Mesenchymal stem cell (in vitro differentiated cells and primary cell): Measurements from ENCODE around the gene ARSA.

ENCODE experiments used
- DNase-seq: peaks from one replicate; pipeline ENCODE4 v3.0.0-alpha.2; 2013
- H2AFZ ChIP-seq: one replicate; pipeline ENCODE4 v1.6.1; 2013; ENCODE audit warnings: low read depth, mild to moderate bottlenecking, control low read depth, inconsistent platforms, low read length, moderate library complexity
- H2AK5ac ChIP-seq: 2 replicates; pipeline ENCODE4 v1.6.1; 2013; ENCODE audit warnings: low read length, moderate library complexity, mild to moderate bottlenecking, inconsistent platforms; ENCODE audit not compliant: severe bottlenecking
- H2BK120ac ChIP-seq: one replicate; pipeline ENCODE4 v1.6.1; 2013; ENCODE audit warnings: low read depth, mild to moderate bottlenecking, inconsistent platforms, low read length, moderate library complexity
- H2BK12ac ChIP-seq, 2 experiments: one replicate each; pipeline ENCODE4 v1.6.1; 2013; ENCODE audit warnings: inconsistent platforms in 2 of 2, low read length in 2 of 2, mild to moderate bottlenecking in 2 of 2, moderate library complexity in 2 of 2, control low read depth in 1 of 2
- H2BK15ac ChIP-seq: one replicate; pipeline ENCODE4 v1.6.1; 2013; ENCODE audit warnings: mild to moderate bottlenecking, low read depth, inconsistent platforms; ENCODE audit not compliant: poor library complexity, severe bottlenecking
- H2BK5ac ChIP-seq: 2 replicates; pipeline ENCODE4 v1.6.1; 2013; ENCODE audit warnings: low read depth, mild to moderate bottlenecking, low read length, control low read depth, inconsistent platforms; ENCODE audit not compliant: poor library complexity, severe bottlenecking
- H3K14ac ChIP-seq, 2 experiments: one replicate each; pipeline ENCODE4 v1.6.1; 2013; ENCODE audit warnings: inconsistent platforms in 2 of 2, low read length in 2 of 2, control low read depth in 1 of 2, mild to moderate bottlenecking in 1 of 2, moderate library complexity in 1 of 2
- H3K18ac ChIP-seq, 2 experiments: one replicate each; pipeline ENCODE4 v1.6.1; 2013; ENCODE audit warnings: inconsistent platforms in 2 of 2, low read length in 2 of 2, control low read depth in 1 of 2, low read depth in 1 of 2, mild to moderate bottlenecking in 1 of 2
- H3K23ac ChIP-seq, 2 experiments: one replicate each; pipeline ENCODE4 v1.6.1; 2013; ENCODE audit warnings: inconsistent platforms in 2 of 2, low read length in 2 of 2, mild to moderate bottlenecking in 2 of 2, moderate library complexity in 2 of 2, control low read depth in 1 of 2
- H3K27ac ChIP-seq: 2 replicates; pipeline ENCODE4 v1.5.1; 2013; ENCODE audit warnings: mild to moderate bottlenecking, moderate library complexity, low read length, control low read depth, inconsistent platforms; ENCODE audit not compliant: poor library complexity, severe bottlenecking
- H3K27me3 ChIP-seq, 2 experiments: 2 replicates each; pipeline versions ENCODE4 v1.6.1 to v1.7.0; 2013; ENCODE audit warnings: low read length in 2 of 2, mild to moderate bottlenecking in 2 of 2, moderate library complexity in 2 of 2, control low read depth in 1 of 2, inconsistent platforms in 1 of 2; ENCODE audit not compliant: control insufficient read depth in 1 of 2, insufficient read depth in 1 of 2
- H3K36me3 ChIP-seq, 2 experiments: 2 replicates each; pipeline versions ENCODE4 v1.6.1 to v1.7.0; 2013; ENCODE audit warnings: low read length in 2 of 2, control low read depth in 1 of 2, inconsistent platforms in 1 of 2, low read depth in 1 of 2, mild to moderate bottlenecking in 1 of 2; ENCODE audit not compliant: insufficient read depth in 2 of 2, control insufficient read depth in 1 of 2
- H3K4ac ChIP-seq, 2 experiments: one replicate each; pipeline ENCODE4 v1.6.1; 2013; ENCODE audit warnings: inconsistent platforms in 2 of 2, low read length in 2 of 2, mild to moderate bottlenecking in 2 of 2, moderate library complexity in 2 of 2, control low read depth in 1 of 2, low read depth in 1 of 2
- H3K4me1 ChIP-seq: 2 replicates; pipeline ENCODE4 v1.6.1; 2013; ENCODE audit warnings: low read depth, low read length, control low read depth; ENCODE audit not compliant: control insufficient read depth, insufficient read depth
- H3K4me2 ChIP-seq: 2 replicates; pipeline ENCODE4 v1.6.1; 2013; ENCODE audit warnings: low read length, mild to moderate bottlenecking, inconsistent platforms; ENCODE audit not compliant: poor library complexity, severe bottlenecking
- H3K4me3 ChIP-seq, 2 experiments: 2 replicates each; pipeline versions ENCODE4 v1.5.1 to v1.7.0; 2013; ENCODE audit warnings: low read length in 2 of 2, mild to moderate bottlenecking in 2 of 2, control low read depth in 1 of 2, low read depth in 1 of 2; ENCODE audit not compliant: insufficient read depth in 1 of 2
- H3K79me1 ChIP-seq: replicated peaks from 2 replicates; pipeline ENCODE4 v1.6.1; 2013; ENCODE audit warnings: mild to moderate bottlenecking, control low read depth, low read length, inconsistent platforms; ENCODE audit not compliant: poor library complexity, severe bottlenecking
- H3K9ac ChIP-seq: 2 replicates; pipeline ENCODE4 v1.7.0; 2013; ENCODE audit warnings: mild to moderate bottlenecking, low read length, moderate library complexity
- H3K9me3 ChIP-seq: 2 replicates; pipeline ENCODE4 v1.7.0; 2013; ENCODE audit warnings: mild to moderate bottlenecking, low read length; ENCODE audit not compliant: control insufficient read depth
- H4K8ac ChIP-seq: one replicate; pipeline ENCODE4 v1.6.1; 2013; ENCODE audit warnings: inconsistent platforms, mild to moderate bottlenecking, low read length, moderate library complexity
- H4K91ac ChIP-seq: one replicate; pipeline ENCODE4 v1.6.1; 2013; ENCODE audit warnings: mild to moderate bottlenecking, low read length, inconsistent platforms
- WGBS: methylation state at CpG from one replicate; pipeline ENCODE4 v1.1.7; 2013; ENCODE audit warnings: mixed read lengths; 5-methylcytosine and 5-hydroxymethylcytosine counted together

ARSA gene

GRCh38 chr22:50670914-50671538 lies 43.1 kb upstream of the ARSA start:
- Histone ChIP-seq H3K79me1 (no peaks in the 10 kb centered on the region), H2BK15ac (no peak overlapping the region)
- 77% methylated on average over 10 of the region's 10 CpGs for WGBS

GRCh38 chr22:50670513-50670912 lies 42.6 kb upstream of the ARSA start:
- Histone ChIP-seq H2AFZ (no peak overlapping the region), H3K27ac (no peak overlapping the region), H3K4me2 (no peak overlapping the region), H2BK15ac (no peak overlapping the region), H2BK120ac (no peak overlapping the region), H3K9me3 (no peaks in the 10 kb centered on the region), H3K4me1 (peaks cover 25% of the 10 kb centered on the region), H3K9ac (no peak overlapping the region), H2BK12ac (no peak overlapping the region), H3K18ac (no peak overlapping the region), H3K23ac (no peak overlapping the region), H3K27me3 (peaks cover 32 to 69% of the 10 kb centered on the region in 2 experiments), H3K79me1 (no peaks in the 10 kb centered on the region), H4K91ac (no peak overlapping the region), H3K14ac (no peak overlapping the region), H3K4ac (no peak overlapping the region), H2BK5ac (no peak overlapping the region), H4K8ac (no peak overlapping the region), H3K4me3 (no peak overlapping the region), H3K36me3 (peaks cover 0 to 4% of the 10 kb centered on the region in 2 experiments), H2AK5ac (no peak overlapping the region)
- no peak for DNase-seq
- WGBS, result 70% methylated on average over 4 of the region's 4 CpGs

More at GRCh38 chr22:50670914-50671538, 43.1 kb upstream of the ARSA start:
- H3K23ac ChIP-seq, result no peak overlapping the region
- no peak overlapping the region for H3K18ac ChIP-seq
- no peak overlapping the region for H3K4me3 ChIP-seq
- no peak overlapping the region for H3K27ac ChIP-seq
- H3K14ac ChIP-seq, result no peak overlapping the region
- H3K4me1 ChIP-seq, result peaks cover 27% of the 10 kb centered on the region
- peaks cover 37 to 69% of the 10 kb centered on the region in 2 experiments for H3K27me3 ChIP-seq
- no peak overlapping the region for H3K4ac ChIP-seq
- no peak overlapping the region for H3K4me2 ChIP-seq
- H2BK12ac ChIP-seq, result no peak overlapping the region
- no peak for DNase-seq
- H2BK120ac ChIP-seq, result no peak overlapping the region
- no peak overlapping the region for H4K91ac ChIP-seq
- no peak overlapping the region for H4K8ac ChIP-seq
- H3K36me3 ChIP-seq, result peaks cover 0 to 4% of the 10 kb centered on the region in 2 experiments
- H3K9me3 ChIP-seq, result no peaks in the 10 kb centered on the region
- no peak overlapping the region for H2BK5ac ChIP-seq
- no peak overlapping the region for H2AK5ac ChIP-seq
- no peak overlapping the region for H3K9ac ChIP-seq
- H2AFZ ChIP-seq, result no peak overlapping the region

- no peak overlapping the region for H3K14ac ChIP-seq
- H2BK15ac ChIP-seq, result no peak overlapping the region
- H4K8ac ChIP-seq, result no peak overlapping the region
- H3K23ac ChIP-seq, result no peak overlapping the region
- H2AK5ac ChIP-seq, result no peak overlapping the region
- H3K4me1 ChIP-seq, result peaks cover 3% of the 10 kb centered on the region
- H2BK5ac ChIP-seq, result no peak overlapping the region
- no peak for DNase-seq
- no peak overlapping the region for H3K27ac ChIP-seq
- H2BK120ac ChIP-seq, result no peak overlapping the region
- no peak overlapping the region for H3K4me2 ChIP-seq
- 89% methylated on average over 1 of the region's 2 CpGs for WGBS
- no peak overlapping the region for H3K4me3 ChIP-seq
- no peaks in the 10 kb centered on the region for H3K79me1 ChIP-seq
- H4K91ac ChIP-seq, result no peak overlapping the region
- H2BK12ac ChIP-seq, result no peak overlapping the region
- no peaks in the 10 kb centered on the region for H3K36me3 ChIP-seq
- no peak overlapping the region for H2AFZ ChIP-seq
- H3K4ac ChIP-seq, result no peak overlapping the region
- no peak overlapping the region for H3K9ac ChIP-seq
- H3K18ac ChIP-seq, result no peak overlapping the region
- peaks cover 2 to 39% of the 10 kb centered on the region in 2 experiments for H3K27me3 ChIP-seq
- no peaks in the 10 kb centered on the region for H3K9me3 ChIP-seq
These were observed 37.8 kb upstream of the ARSA start for GRCh38 chr22:50665738-50666137.

- DNase-seq, result no peak
- H3K36me3 ChIP-seq, result no peaks in the 10 kb centered on the region
- H3K27me3 ChIP-seq, result peaks cover 0 to 35% of the 10 kb centered on the region in 2 experiments
- H3K79me1 ChIP-seq, result no peaks in the 10 kb centered on the region
- H3K9ac ChIP-seq, result no peak overlapping the region
- H4K91ac ChIP-seq, result no peak overlapping the region
- H3K18ac ChIP-seq, result no peak overlapping the region
- H3K9me3 ChIP-seq, result no peaks in the 10 kb centered on the region
- H2BK15ac ChIP-seq, result no peak overlapping the region
- no peak overlapping the region for H3K4ac ChIP-seq
- H2BK12ac ChIP-seq, result no peak overlapping the region
- H3K4me1 ChIP-seq, result no peaks in the 10 kb centered on the region
- H2BK5ac ChIP-seq, result no peak overlapping the region
- H3K4me3 ChIP-seq, result no peak overlapping the region
- no peak overlapping the region for H2BK120ac ChIP-seq
- no peak overlapping the region for H4K8ac ChIP-seq
- no peak overlapping the region for H3K27ac ChIP-seq
- no peak overlapping the region for H2AFZ ChIP-seq
- H2AK5ac ChIP-seq, result no peak overlapping the region
- WGBS, result 96% methylated on average over 12 of the region's 12 CpGs
- no peak overlapping the region for H3K23ac ChIP-seq
- no peak overlapping the region for H3K14ac ChIP-seq
- no peak overlapping the region for H3K4me2 ChIP-seq
These were observed 37.3 kb upstream of the ARSA start for GRCh38 chr22:50665212-50665611.
